Measurements from ENCODE around the gene SDCCAG8. TPM values are rescaled to one million over a fixed set of nuclear protein-coding genes. Genes with fewer than 3 reads are reported as not detected.

SDCCAG8 gene
- total RNA-seq, 1 donor from 2014 or later = 19.8 TPM

DNA sequence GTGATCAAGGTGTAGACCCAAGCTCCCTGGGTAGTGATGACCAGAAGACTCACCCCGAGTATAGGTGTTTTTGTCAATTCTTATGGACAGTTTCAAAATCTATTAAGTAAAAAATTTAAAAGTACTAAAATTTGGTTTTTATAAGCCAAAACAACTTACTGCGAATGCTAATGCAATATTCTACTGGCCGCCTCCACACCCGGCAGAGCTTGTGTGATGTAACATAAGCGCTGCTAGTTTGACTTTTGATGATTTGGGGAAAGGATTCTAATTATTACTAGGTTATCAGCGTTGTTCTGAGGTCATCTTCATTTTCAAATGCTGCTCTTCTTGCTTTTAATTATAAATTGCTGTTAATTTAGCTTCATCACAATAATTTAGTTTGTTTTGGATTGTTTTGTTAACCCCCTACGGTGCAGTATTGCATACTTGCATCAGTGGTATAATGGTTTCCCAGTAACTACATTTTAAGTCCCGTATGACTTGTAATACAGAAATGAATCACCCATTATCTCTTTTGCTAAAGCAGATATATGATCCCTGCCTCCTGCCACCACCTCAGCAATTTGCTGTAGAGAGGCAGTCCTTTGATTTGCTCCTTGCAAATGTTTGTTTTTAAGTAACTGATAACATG is 178.0 kb downstream of the SDCCAG8 start:
- Mint-ChIP-seq H3K27ac (ENCODE audit: unreplicated experiment) (no peak overlapping the region), H3K27me3 (ENCODE audit: low read depth) (no peaks in the 10 kb centered on the region)
- no peak for DNase-seq (ENCODE audit: low spot score)

DNA sequence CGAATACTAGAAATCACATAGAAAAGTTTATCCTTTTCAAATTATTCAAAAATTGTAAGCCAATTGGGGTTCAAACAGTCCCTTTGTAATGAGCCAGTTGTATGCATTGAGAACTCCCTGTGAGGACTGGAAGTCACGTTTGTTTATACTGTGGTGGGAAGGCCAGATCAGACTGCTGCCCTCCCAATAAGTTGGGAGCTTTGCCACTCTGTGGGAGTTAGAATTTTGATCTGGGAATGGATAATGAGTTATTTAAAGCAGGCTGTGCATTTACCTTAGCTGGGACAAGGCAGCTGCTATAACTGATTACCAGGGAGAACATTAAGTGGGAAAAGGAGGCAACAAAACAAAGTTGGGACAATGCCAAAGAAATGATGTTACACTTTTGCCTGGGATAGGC is 178.8 kb downstream of the SDCCAG8 start:
- H3K4me1 Mint-ChIP-seq (ENCODE audit: low read depth) = peaks cover 4% of the 10 kb centered on the region
- H3K27me3 Mint-ChIP-seq (ENCODE audit: low read depth) = no peaks in the 10 kb centered on the region
- H3K9me3 Mint-ChIP-seq (ENCODE audit: low read depth) = no peaks in the 10 kb centered on the region
- H3K36me3 Mint-ChIP-seq (ENCODE audit: low read depth) = peaks cover 4% of the 10 kb centered on the region
- TF ChIP-seq, protein P1, sequence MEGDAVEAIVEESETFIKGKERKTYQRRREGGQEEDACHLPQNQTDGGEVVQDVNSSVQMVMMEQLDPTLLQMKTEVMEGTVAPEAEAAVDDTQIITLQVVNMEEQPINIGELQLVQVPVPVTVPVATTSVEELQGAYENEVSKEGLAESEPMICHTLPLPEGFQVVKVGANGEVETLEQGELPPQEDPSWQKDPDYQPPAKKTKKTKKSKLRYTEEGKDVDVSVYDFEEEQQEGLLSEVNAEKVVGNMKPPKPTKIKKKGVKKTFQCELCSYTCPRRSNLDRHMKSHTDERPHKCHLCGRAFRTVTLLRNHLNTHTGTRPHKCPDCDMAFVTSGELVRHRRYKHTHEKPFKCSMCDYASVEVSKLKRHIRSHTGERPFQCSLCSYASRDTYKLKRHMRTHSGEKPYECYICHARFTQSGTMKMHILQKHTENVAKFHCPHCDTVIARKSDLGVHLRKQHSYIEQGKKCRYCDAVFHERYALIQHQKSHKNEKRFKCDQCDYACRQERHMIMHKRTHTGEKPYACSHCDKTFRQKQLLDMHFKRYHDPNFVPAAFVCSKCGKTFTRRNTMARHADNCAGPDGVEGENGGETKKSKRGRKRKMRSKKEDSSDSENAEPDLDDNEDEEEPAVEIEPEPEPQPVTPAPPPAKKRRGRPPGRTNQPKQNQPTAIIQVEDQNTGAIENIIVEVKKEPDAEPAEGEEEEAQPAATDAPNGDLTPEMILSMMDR (IDR thresholded peaks at IDR 0.05) = no peak
- H3K4me3 Mint-ChIP-seq (ENCODE audit: unreplicated experiment) = no peak overlapping the region
- H3K27ac Mint-ChIP-seq (ENCODE audit: unreplicated experiment) = no peak overlapping the region
- DNase-seq (ENCODE audit: low spot score) = no peak

More for the DNA sequence above, 178.0 kb downstream of the SDCCAG8 start:
- Mint-ChIP-seq H3K36me3 (ENCODE audit: low read depth) (peaks cover 4% of the 10 kb centered on the region), H3K9me3 (ENCODE audit: low read depth) (no peaks in the 10 kb centered on the region), H3K4me3 (ENCODE audit: unreplicated experiment) (no peak overlapping the region), H3K4me1 (ENCODE audit: low read depth) (peaks cover 4% of the 10 kb centered on the region)
- TF ChIP-seq, protein P1 (IDR thresholded peaks at IDR 0.05) = no peak

DNA sequence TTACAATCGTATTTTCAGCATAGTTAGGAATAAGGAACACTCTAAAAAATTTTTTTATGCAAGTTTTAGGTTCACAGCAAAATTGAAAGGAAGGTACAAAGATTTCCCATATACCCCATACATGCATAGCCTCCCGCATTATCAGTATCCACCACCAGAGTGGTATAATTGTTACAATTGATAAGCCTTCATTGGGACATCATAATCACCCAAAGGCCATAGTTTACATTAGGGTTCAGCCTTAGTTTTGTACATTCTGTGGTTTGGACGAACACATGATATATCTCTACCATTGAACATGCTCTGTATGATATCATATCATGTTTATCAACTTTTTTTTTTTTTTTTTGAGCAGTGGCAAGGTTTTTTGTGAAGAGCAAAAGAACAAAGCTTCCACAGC is 180.0 kb downstream of the SDCCAG8 start:
- Mint-ChIP-seq H3K27me3 (ENCODE audit: low read depth) (no peaks in the 10 kb centered on the region), H3K27ac (ENCODE audit: unreplicated experiment) (no peak overlapping the region)
- DNase-seq (ENCODE audit: low spot score) = no peak

DNA sequence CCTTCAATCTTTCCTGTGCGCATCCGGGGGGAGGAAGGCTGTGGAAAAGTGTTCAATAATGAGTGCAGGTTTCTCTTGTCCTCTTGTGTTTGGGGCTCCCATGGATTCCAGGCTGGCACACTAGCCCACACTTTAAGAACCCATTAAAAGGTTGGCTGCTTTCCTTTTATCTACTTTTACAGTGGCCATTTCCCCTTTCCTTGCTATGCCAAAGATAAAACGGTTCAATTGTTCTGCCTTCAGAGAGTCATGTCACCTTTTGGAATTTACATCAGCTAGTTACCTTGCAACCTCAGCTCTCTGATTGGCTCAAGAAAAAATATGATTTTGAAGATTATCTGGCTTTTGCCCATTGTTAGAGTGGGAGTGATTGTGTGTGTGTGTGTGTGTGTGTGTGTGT is 182.3 kb downstream of the SDCCAG8 start:
- TF ChIP-seq, protein P1 (IDR thresholded peaks at IDR 0.05) = no peak
- no peaks in the 10 kb centered on the region for H3K27me3 Mint-ChIP-seq (ENCODE audit: low read depth)
- peaks cover 4% of the 10 kb centered on the region for H3K4me1 Mint-ChIP-seq (ENCODE audit: low read depth)
- no peak overlapping the region for H3K4me3 Mint-ChIP-seq (ENCODE audit: unreplicated experiment)
- DNase-seq (ENCODE audit: low spot score) = no peak
- no peaks in the 10 kb centered on the region for H3K9me3 Mint-ChIP-seq (ENCODE audit: low read depth)
- H3K36me3 Mint-ChIP-seq (ENCODE audit: low read depth) = no peaks in the 10 kb centered on the region
- H3K27ac Mint-ChIP-seq (ENCODE audit: unreplicated experiment) = no peak overlapping the region

More for the DNA sequence above, 180.0 kb downstream of the SDCCAG8 start:
- H3K4me3 Mint-ChIP-seq (ENCODE audit: unreplicated experiment) = no peak overlapping the region
- H3K4me1 Mint-ChIP-seq (ENCODE audit: low read depth) = peaks cover 4% of the 10 kb centered on the region
- no peaks in the 10 kb centered on the region for H3K9me3 Mint-ChIP-seq (ENCODE audit: low read depth)
- no peaks in the 10 kb centered on the region for H3K36me3 Mint-ChIP-seq (ENCODE audit: low read depth)
- TF ChIP-seq, protein P1 (IDR thresholded peaks at IDR 0.05) = no peak

DNA sequence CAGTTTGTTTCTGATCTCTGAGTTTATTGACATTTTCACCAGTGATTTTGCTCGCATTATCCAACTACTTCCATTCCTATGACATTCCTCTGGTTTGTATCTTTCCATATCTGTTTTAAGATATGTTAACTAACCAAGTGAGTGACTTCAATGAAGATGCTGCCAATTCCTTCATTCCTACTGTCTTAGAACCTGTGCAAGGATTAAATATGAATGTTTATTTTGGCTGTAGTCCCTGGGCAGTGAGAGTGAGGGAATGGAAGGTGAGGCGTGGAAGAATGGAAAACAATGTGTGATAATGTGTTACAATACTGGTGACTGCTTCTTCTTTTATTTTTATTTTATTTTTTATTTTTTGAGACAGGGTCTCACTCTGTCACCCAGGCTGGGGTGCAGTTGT is 183.0 kb downstream of the SDCCAG8 start:
- Mint-ChIP-seq H3K27me3 (ENCODE audit: low read depth) (no peaks in the 10 kb centered on the region), H3K4me3 (ENCODE audit: unreplicated experiment) (no peak overlapping the region), H3K27ac (ENCODE audit: unreplicated experiment) (no peak overlapping the region), H3K4me1 (ENCODE audit: low read depth) (no peaks in the 10 kb centered on the region), H3K9me3 (ENCODE audit: low read depth) (no peaks in the 10 kb centered on the region), H3K36me3 (ENCODE audit: low read depth) (no peaks in the 10 kb centered on the region)
- TF ChIP-seq, protein P1 (IDR thresholded peaks at IDR 0.05) = no peak
- no peak for DNase-seq (ENCODE audit: low spot score)

All from chondrocyte (in vitro differentiated cells).